Stimulated activated CD4-positive, alpha-beta T cell treated with anti-CD3 and anti-CD28 coated beads, Interleukin-15, amount 100 ng/mL, for 1 hour (primary cell): ENCODE measurements around the gene WDCP.
"Not testable (repeated sequence)": the region's sequence is repeated elsewhere in the genome, so short reads cannot be mapped to it uniquely, and the experiment has no call there.

ENCODE experiments used
- DNase-seq, 2 donors: peaks; one replicate each; pipeline ENCODE4 v3.0.0-alpha.2; 2020; ENCODE audit warnings: low read depth in 1 of 2, low spot score in 1 of 2

Gene WDCP

DNA sequence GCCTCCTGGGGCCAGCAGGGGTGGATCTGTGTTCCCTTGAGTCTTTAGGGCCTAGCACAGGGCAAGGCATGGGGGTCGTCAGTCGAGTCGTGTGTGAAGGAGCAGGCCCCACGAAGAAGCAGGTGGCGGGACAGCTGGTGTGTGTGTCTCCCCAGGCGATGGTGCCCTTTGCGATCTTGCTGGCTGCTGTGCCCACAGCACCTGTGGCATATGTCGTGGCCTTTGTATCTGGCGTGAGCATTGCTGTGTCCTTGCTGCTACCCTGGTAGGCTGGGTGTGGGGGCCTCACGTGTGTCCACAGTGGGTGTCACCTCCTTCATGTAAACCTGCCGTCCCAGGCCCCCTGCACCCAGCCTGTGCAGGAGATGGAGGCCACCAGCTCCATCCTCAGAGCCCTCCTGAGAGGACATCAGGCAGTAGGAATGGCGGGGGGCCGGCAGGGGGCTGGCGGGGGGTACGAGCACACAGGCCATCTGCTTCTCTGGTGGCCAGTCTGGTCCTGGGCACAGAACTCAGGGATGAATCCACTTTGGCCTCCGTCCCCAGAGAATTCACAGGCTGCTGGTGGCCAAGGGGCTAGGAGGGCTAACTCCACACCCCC lies 24.1 kb downstream of the WDCP start:
- DNase-seq: no peak

DNA sequence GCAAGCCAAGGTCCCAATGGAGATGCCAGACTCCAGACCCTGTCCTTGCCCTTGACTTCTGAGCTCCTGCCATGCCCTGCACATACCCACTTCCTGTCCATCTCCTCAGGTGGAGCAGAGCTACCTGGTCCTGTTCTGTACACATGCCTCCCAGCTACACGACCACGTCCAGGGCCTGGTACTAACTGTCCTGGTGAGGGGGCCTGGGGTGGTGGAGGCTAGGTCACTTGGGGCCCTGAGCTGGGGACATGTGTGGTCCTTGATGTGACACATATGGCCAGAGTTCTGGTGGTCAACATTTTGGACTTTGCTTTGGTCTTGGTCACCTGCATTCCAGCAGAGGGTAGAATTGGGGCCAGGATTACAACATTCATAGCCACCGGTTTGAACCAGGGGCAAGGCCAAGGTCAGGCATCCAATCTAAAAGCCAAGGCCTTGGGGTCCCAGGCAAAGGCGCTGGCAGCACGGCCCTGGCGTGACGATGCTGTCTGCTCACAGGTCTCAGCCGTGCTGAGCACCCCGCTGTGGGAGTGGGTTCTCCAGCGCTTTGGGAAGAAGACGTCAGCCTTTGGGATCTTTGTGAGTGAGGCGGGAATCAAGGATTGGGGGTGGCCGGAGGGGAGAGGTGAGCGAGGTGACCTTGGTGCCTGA lies 24.7 kb downstream of the WDCP start:
- DNase-seq: no peak

DNA sequence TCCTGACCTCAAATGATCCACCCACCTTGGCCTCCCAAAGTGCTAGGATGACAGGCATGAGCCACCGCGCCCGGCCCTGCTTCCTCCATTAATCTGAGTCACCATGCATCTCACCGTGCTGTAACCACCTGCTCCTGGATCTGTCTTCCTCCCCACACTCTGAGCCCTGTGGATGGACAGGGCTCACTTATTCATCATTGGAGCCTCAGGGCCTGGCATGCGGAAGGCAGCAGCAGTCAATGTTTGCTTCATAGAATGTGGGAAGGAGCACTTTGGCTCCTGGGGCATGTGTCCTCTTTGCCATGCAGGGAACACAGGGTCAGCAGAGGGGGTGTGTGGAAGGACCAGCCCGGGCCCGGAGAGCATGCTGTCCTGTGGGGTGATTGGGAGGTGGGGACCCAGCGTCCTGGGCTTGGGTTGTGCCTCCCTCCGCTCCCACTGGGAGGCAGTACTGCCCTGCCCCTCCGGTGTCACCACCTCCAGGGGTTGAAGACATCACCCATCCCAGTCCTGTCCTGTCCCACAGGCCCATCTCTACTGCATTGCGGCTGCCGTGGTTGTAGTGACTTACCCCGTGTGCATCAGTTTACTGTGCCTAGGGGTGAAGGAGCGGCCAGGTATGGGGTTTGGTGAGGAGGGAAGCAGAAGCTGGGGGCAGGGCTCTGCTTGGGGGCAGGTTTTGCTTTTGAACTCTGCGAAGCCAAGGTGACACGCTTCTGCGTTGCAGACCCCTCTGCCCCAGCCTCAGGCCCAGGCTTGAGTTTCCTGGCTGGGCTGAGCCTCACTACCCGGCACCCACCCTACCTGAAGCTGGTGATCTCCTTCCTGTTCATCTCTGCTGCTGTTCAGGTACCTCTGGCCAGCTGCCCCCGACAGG lies 25.8 kb downstream of the WDCP start:
- DNase-seq: no peak

- no peak for DNase-seq
Measured at GRCh38 chr2:24020244-24020643, 26.9 kb downstream of the WDCP start.

DNA sequence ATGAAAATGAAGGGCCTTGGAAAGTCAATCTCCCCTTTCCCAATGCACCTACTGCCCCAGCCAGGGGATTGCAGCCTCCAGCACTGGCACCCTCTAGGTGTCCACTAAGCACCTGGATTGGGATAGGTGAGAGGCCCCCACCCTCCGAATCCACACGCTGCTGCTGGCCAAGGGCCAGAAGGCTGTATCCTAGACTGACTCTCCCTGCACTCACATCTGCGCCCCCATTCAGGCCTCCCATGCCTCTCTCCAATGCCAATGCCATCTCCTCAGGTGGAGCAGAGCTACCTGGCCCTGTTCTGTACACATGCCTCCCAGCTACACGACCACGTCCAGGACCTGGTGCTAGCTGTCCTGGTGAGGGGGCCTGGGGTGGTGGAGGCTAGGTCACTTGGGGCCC lies 27.5 kb downstream of the WDCP start:
- no peak for DNase-seq

- DNase-seq: no peak
Measured at GRCh38 chr2:24018241-24018640, 28.9 kb downstream of the WDCP start.

DNA sequence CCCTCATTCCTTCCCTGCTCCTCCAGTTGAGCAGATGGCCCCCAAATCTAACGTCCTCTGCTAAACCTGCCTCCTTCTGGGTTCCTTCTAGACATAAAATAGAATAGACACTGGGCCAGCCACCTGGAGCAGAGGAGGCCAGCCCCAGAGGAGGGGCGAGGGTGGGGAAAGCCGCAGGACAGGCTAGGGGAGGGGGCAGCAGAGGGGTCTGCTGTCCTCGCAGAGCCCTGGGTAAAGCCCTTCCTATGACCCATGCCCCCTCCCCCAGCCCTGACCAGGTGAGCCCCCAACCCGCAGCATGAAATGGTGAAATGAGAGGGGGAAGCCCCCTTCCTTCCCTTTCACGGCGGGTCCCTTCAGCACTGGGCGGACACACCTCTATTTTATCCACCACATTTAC lies 29.5 kb downstream of the WDCP start:
- DNase-seq: no peak

- DNase-seq: no peak
Measured at GRCh38 chr2:24016853-24017703, 30.1 kb downstream of the WDCP start.

DNA sequence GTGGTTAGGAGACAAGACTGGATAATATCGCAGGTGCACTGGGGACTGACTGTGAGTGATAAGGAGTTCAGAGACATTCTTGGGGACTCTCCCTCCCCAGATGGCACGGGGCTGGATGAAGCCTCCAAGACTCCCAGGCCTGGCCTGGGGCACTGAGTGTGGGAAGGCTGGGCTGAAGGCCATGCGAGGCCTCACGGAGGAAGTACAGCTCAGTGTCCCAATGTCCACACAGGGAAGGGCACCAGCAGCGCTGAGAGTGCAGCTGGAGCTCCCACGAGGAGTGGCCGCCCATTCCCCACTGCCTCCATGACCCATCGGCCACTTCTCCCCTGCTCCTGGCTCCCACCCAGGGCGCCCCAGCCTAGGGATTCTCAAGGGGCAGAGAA lies 30.8 kb downstream of the WDCP start:
- no peak for DNase-seq

GRCh38 chr2:24015562-24016375 lies 31.4 kb downstream of the WDCP start:
- no peak for DNase-seq

DNA sequence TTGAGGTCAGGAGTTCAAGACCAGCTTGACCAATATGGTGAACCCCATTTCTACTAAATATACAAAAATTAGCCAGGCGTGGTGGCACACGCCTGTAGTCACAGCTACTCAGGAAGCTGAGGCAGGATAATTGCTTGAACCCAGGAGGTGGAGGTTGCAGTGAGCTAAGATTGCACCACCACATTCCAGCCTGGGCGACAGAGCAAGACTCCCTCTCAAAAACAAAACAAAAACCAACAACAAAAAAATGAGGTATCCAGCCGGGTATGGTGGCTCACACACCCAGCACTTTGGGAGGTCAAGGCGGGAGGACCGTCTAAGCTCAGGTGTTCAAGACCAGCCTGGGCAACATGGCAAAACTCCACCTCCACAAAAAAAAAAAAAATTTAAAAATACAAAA lies 32.3 kb downstream of the WDCP start:
- DNase-seq: not testable (repeated sequence)

DNA sequence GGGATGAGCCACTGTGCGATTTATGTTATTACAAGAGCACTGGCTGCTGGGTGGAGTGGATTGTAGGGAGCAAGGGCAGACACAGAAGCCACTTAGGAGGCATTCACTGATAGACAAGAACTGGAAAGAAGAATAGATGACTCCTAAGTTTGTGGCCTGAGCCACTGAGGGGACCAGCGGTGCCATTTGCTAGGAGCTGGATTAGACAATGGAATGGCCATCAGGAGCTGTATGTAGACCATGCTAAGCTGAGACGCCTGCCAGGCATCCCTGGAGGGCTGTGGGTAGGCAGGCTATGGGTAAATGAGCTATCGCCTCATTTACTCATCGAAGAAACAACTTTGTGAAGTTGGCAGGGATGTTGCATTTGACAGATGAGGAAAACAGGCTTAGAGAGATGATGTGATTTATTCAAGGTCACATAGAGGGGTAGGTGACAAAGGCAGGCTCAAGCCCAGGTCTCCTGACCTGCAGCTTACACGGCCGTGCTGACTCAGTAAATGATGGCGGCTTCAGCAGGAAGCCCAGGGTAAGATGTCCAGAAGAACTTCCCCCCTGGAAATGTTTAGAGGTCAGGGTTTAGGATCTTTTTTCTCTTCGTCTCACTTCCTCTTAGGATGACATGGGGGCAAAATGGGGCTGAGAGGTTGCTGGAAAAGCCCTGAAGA lies 34.5 kb downstream of the WDCP start:
- DNase-seq: no peak

DNA sequence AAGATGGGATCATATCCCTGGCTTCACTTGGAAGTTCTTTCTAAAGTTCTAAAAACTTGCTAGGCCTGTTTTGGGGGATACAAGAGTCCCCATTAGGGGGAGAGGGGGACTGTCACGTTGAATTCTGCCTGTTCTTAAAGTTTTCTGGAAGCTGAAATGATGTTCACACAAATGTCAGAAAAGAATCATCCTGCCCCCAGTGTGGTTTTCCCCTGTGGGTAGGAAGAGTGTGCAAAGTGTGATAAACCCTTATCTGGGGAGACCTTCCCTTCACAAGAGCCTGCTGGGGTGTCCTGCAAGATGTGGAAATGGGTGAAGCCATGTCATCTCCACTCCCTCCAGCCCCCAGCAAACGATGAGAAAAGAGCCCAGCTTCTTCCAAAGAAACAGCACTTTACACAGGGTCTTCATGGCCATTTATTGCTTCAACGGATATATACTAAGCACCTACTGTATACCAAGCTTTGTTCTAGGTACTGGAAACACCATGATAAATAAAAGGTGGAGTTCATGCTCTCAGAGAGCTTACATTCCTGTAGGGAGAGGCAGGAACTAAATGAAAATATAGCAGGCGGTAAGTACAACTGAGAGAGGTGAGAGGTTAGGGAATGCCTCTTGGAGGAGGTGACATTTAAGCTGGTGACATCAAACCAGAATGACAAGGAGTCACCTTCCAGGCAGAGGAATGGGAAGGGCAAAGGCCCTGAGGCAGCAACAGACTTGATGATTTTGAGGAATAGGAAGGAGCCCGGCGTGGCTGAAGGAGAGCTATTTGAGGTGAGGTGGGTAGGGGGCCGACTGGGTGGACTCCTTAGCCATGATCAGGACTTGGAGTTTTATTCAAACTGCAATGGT lies 35.7 kb downstream of the WDCP start:
- DNase-seq: no peak

DNA sequence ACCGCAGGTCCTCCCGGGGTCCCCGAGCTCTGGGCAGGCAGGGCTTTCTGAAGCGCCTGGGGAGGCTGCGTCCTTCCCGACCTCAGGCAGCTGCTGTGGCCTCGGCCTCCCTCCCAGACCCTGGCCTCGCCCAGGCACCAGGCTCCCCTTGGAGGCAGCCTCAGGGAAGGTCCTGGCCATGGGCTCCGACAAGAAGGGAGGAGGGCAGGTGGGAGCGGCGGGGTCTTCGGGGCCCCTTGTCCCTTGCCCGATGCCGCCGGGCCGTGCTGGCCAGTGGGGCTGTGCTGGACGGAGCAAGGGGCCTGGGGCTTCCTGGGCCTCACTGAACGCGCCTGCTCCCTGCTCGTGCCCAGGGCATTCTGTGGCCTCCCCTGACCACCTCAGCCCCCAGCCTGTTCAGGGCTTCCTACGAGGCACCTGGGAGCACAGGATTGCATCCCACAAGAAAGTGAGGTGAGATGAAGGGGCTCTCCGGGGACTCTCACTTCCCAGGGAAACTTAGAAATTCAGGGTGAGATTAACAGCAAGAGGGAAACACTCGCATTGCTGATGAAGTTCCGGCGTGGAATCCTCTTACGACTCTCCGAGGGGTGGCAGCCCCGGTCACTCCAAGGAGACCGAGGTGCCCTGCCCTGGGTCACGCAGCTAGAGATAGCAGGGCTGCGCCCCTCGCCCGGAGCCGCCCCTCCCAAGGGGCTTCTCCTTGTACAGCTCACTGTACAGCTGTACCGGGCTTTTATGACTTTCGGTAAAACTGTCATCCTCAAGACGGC lies 36.5 kb downstream of the WDCP start:
- no peak for DNase-seq

DNA sequence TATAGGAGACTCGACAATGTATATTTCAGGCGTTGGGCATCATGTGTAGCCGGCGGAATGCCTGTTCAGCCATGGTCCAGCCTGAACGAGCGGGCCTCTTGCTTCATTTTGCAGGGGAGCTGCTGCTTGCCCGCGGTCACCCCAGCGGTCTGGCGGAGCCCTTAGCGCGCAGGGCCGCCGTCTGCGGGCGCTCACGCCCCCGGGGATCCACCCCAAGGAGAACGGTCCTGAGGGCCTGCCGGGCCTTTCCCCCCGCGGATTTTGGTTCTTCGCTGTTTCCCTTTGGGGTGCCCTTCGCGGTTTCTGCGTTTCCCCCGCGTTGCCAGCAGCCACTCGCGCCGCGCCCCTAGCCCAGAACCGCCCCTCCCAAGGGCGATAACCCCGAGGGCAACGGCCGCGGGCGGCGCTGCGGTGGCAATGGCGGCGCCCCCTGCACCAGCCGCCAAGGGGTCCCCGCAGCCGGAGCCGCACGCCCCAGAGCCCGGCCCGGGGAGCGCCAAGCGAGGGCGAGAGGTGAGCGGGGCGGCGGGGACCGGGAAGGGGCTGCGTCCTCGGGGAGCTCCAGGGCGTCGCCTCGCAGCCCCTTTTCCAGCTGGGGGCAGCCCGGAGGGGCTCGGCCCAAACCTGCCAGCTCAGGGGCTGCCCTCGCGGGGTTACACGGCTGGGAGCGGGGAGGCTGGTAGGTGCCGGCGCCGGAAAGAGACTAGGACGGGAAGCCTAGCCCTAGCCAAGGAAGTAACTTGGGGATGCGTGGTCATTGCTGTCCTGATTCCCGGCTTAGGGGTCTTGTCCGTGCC lies 37.3 kb downstream of the WDCP start, which contains the start of gene MFSD2B:
Gene MFSD2B, plus strand, starts transcription at position 406 of the 797 bp plus-strand sequence. Its CDS starts 12 bp downstream, at position 418.
- no peak for DNase-seq

DNA sequence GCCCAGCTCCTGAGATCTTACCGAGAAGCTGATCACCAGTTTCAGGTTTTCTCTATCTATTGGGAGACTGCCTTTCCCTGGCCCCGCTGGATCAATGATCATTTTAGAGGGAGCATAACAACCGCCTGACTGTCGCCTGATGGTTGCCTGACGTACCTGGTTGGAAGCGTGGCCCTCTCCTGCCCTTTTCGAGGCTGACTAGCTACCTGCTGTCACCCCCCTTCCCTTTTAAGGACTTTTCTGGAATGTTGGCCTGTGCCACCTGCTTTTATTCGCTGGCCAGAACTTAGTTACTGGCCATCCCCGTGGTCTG lies 37.9 kb downstream of the WDCP start:
- no peak for DNase-seq

- DNase-seq: no peak
Measured at GRCh38 chr2:24008672-24009366, 38.4 kb downstream of the WDCP start.
